Tibial nerve (tissue), 4 donors: Measurements from ENCODE around the gene ABHD15. TPM values are rescaled to one million over a fixed set of nuclear protein-coding genes. Genes with fewer than 3 reads are reported as not detected.

ENCODE experiments used
- DNase-seq, 2 donors: peaks; one replicate each; pipeline ENCODE4 v3.0.0-alpha.2; 2019; ENCODE audit warnings: low spot score in 2 of 2
- H3K27ac ChIP-seq, 4 donors: fragments of 200-600 bp; sonication (generic) in 3 of 4; one replicate each; pipeline ENCODE4 v1.5.1; 2017 to 2019; ENCODE audit warnings: mild to moderate bottlenecking in 1 of 4
- H3K27me3 ChIP-seq, 2 donors: fragments of 200-600 bp; sonication (generic) in 1 of 2; one replicate each; pipeline versions ENCODE4 v1.5.1 to v1.6.0; 2017 to 2019
- H3K36me3 ChIP-seq, 3 donors: fragments of 200-600 bp; sonication (generic); one replicate each; pipeline ENCODE4 v1.5.1; 2018 to 2019
- H3K4me1 ChIP-seq, 4 donors: fragments of 200-600 bp; sonication (generic) in 3 of 4; one replicate each; pipeline ENCODE4 v1.5.1; 2017 to 2019
- H3K4me3 ChIP-seq, 4 donors: fragments of 200-600 bp; sonication (generic) in 3 of 4; one replicate each; pipeline ENCODE4 v1.5.1; 2017 to 2019; ENCODE audit warnings: mild to moderate bottlenecking in 1 of 4, moderate library complexity in 1 of 4
- H3K9me3 ChIP-seq, 4 donors: fragments of 200-600 bp; sonication (generic) in 3 of 4; one replicate each; pipeline ENCODE4 v1.5.1; 2017 to 2019
- EP300 ChIP-seq, 2 donors: sonication (generic); formaldehyde crosslinking; IDR thresholded peaks; one replicate each; pipeline ENCODE4 v1.6.1; 2017; ENCODE audit warnings: antibody characterized with exemption in 2 of 2, mild to moderate bottlenecking in 1 of 2
- POLR2A ChIP-seq, 2 donors: fragments of 450-650 bp; IDR thresholded peaks; one replicate each; pipeline ENCODE4 v1.6.1; 2017; ENCODE audit warnings: antibody characterized with exemption in 2 of 2, mild to moderate bottlenecking in 2 of 2, moderate library complexity in 2 of 2
- WGBS, 2 donors: methylation state at CpG; one replicate each; pipeline ENCODE4 v1.1.5; 2018; 5-methylcytosine and 5-hydroxymethylcytosine counted together
- total RNA-seq, 4 donors: library from RNA; depleted of rRNA; stranded (reverse); fragments of >200 nt; gene quantifications; one replicate each; pipeline ENCODE4 v1.1.0, GENCODE V29; 2016
- TF ChIP-seq, protein P1 (sequence below), 5 experiments: fragments of 200-600 bp in 3 of 5; fragments of 450-650 bp in 2 of 5; sonication (generic) in 3 of 5; IDR thresholded peaks; one replicate each; pipeline ENCODE4 v1.5.1; 2016 to 2019; ENCODE audit warnings: antibody characterized with exemption in 5 of 5, mild to moderate bottlenecking in 3 of 5, moderate library complexity in 2 of 5

Gene ABHD15
- total RNA-seq, 4 donors from 2014 or later = 25.7 to 32.7 (median 30.3) TPM

DNA sequence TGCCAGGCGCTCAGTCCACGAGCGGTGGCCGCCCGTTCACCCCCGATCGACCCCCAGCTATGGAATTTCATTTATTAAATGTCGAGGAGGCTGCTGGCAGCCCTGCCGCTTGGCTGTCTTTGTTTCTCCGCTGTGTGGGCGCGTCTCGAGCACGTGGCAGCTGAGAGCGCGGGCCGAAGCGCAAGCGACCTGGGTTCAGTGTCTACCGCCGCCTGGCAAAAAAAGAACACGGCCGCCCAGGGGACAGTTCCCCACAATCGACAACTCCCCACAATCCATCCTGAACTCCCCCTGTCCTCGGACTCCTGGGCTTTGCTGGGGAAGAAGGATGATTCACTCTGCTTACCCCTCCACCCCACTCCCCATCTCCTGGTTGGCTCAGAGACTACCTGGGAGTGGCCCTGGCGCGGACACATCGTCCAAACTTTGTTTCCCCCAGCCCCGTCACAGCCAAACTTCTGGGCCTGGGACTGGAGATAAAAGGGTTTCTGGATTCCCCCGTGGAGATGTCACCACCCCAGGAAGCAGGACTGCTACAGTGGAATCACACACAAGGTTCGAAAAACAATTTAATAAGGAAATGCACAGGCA is 24.4 kb upstream of the ABHD15 start:
- Histone ChIP-seq H3K4me1 (peaks cover 0 to 84% (median 60%) of the 10 kb centered on the region in 4 donors), H3K27me3 (no peaks in the 10 kb centered on the region)

GRCh38 chr17:29590411-29591145 is 23.7 kb upstream of the ABHD15 start:
- DNase-seq = no peak
- 9 to 10% methylated on average over 20 to 30 of the region's 30 CpGs for WGBS, 2 donors
- TF ChIP-seq EP300 (IDR thresholded peaks at IDR 0.05) (no peak), POLR2A (IDR thresholded peaks at IDR 0.05) (no peak)
- TF ChIP-seq, protein P1, sequence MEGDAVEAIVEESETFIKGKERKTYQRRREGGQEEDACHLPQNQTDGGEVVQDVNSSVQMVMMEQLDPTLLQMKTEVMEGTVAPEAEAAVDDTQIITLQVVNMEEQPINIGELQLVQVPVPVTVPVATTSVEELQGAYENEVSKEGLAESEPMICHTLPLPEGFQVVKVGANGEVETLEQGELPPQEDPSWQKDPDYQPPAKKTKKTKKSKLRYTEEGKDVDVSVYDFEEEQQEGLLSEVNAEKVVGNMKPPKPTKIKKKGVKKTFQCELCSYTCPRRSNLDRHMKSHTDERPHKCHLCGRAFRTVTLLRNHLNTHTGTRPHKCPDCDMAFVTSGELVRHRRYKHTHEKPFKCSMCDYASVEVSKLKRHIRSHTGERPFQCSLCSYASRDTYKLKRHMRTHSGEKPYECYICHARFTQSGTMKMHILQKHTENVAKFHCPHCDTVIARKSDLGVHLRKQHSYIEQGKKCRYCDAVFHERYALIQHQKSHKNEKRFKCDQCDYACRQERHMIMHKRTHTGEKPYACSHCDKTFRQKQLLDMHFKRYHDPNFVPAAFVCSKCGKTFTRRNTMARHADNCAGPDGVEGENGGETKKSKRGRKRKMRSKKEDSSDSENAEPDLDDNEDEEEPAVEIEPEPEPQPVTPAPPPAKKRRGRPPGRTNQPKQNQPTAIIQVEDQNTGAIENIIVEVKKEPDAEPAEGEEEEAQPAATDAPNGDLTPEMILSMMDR (IDR thresholded peaks at IDR 0.05) = no peak
- no peaks in the 10 kb centered on the region for H3K27me3 ChIP-seq
- no peaks in the 10 kb centered on the region for H3K9me3 ChIP-seq
- peaks cover 0 to 84% (median 64%) of the 10 kb centered on the region in 4 donors for H3K4me1 ChIP-seq
- H3K4me3 ChIP-seq = peak overlapping the region; percentile 39 to 96 (median 56)
- H3K27ac ChIP-seq = peak overlapping the region; percentile 72 to 97 (median 92)
- H3K36me3 ChIP-seq = no peaks in the 10 kb centered on the region

More for the DNA sequence above, 24.4 kb upstream of the ABHD15 start:
- TF ChIP-seq POLR2A (IDR thresholded peaks at IDR 0.05) = no peak
- TF ChIP-seq EP300 (IDR thresholded peaks at IDR 0.05) = peak in 1 of 2 donors; percentile 67
- TF ChIP-seq, protein P1 (IDR thresholded peaks at IDR 0.05) = no peak
- WGBS, 2 donors = 0 to 1% methylated on average over 27 to 31 of the region's 31 CpGs
- Histone ChIP-seq H3K9me3 (no peaks in the 10 kb centered on the region), H3K4me3 (peak overlapping the region; percentile 39 to 96 (median 56)), H3K27ac (peak overlapping the region; percentile 72 to 97 (median 92)), H3K36me3 (no peaks in the 10 kb centered on the region)
- DNase-seq = peak in 1 of 2 donors; percentile 52

DNA sequence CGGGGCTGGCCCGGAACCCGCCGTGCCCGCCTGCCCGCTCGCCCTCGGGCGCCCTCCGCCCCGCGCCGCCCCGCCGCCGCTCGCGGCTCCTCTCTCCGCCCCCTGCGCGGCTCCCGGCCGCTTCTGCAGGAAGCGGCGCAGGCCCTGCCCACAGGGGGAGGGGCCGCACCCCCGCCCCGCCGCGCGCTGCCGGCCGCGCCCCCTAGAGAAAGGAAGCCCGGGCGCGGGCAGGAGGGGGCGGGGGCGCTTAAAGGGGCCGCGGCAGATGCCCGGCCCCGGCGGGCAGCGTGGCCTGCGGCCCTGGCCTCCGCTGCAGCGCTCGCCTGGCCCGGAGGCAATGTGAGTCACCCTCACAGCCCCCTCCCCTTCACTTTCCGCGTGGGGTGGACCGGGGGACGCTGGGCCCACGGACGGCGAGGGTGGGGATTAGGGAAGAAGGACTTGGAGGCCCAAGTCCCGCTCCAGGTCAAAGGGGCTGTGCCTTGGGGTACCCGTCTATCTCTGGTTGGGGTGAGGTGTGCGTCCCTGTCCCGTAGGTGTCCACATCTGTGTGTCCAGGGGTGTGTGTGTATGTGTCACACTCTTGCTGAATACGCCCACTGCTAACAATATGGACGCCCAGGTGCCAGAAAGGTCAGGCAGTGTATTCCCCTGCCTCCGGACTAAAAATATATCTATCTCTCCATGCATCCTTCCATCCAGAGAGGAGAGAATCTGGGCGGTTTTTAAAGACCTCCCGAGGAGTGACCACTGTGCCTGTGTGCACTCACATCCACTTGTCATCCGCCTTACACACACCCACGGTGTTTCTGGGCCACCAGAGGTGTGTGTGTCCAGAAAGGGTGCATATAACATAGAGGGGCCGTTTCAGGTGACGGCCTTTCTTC is 22.9 kb upstream of the ABHD15 start, which contains the start of gene GIT1:
Gene GIT1, minus strand, starts transcription at position 125 of the 887 bp plus-strand sequence. CDS start 270 bp downstream, outside the sequence.
- 2 to 9% methylated on average over 19 to 42 of the region's 70 CpGs for WGBS, 2 donors
- H3K36me3 ChIP-seq = no peaks in the 10 kb centered on the region
- H3K4me1 ChIP-seq = peaks cover 0 to 84% (median 67%) of the 10 kb centered on the region in 4 donors
- H3K27ac ChIP-seq = peak within 1 kb of the TSS; percentile 84 to 97 (median 92)
- DNase-seq = peak; percentile 69 to 77
- no peaks in the 10 kb centered on the region for H3K9me3 ChIP-seq
- no peaks in the 10 kb centered on the region for H3K27me3 ChIP-seq
- H3K4me3 ChIP-seq = peak within 1 kb of the TSS; percentile 81 to 97 (median 92)
- peak; percentile 87 for TF ChIP-seq POLR2A (IDR thresholded peaks at IDR 0.05)
- TF ChIP-seq, protein P1 (IDR thresholded peaks at IDR 0.05) = peak in 3 of 5 experiments; percentile 15 to 60 (median 15)
- TF ChIP-seq EP300 (IDR thresholded peaks at IDR 0.05) = peak in 1 of 2 donors; percentile 31

- Histone ChIP-seq H3K9me3 (no peaks in the 10 kb centered on the region), H3K27ac (peak overlapping the region; percentile 80 to 95 (median 88)), H3K4me3 (peak overlapping the region; percentile 81 to 97 (median 92)), H3K36me3 (no peaks in the 10 kb centered on the region), H3K27me3 (no peaks in the 10 kb centered on the region), H3K4me1 (peaks cover 0 to 84% (median 67%) of the 10 kb centered on the region in 4 donors)
- WGBS, 2 donors = 0 to 1% methylated on average over 27 to 47 of the region's 72 CpGs
- DNase-seq = no peak
- peak in 1 of 2 donors; percentile 30 for TF ChIP-seq EP300 (IDR thresholded peaks at IDR 0.05)
- TF ChIP-seq, protein P1 (IDR thresholded peaks at IDR 0.05) = no peak
These were observed 21.9 kb upstream of the ABHD15 start for GRCh38 chr17:29588562-29589411.
